Superior temporal gyrus (tissue), 1 donor: ENCODE results near the gene ZFR2.
A peak's percentile ranks its signal among the peaks of the same experiment; 100 is the strongest.
"Not testable (repeated sequence)": the region's sequence is repeated elsewhere in the genome, so short reads cannot be mapped to it uniquely, and the experiment has no call there.

Experiments used
- DNase-seq: peaks from one replicate; pipeline ENCODE4 v3.0.0-alpha.2; 2016; ENCODE audit errors: extremely low spot score

Gene ZFR2

GRCh38 chr19:3771000-3771905 is 97.6 kb downstream of the ZFR2 start:
- no peak for DNase-seq

GRCh38 chr19:3770136-3770999 is 98.5 kb downstream of the ZFR2 start:
- DNase-seq, result no peak

GRCh38 chr19:3769494-3769893 is 99.3 kb downstream of the ZFR2 start:
- no peak for DNase-seq

- DNase-seq, result no peak
Observed at GRCh38 chr19:3768748-3769099, 100.1 kb downstream of the ZFR2 start.

- DNase-seq, result no peak
Observed at GRCh38 chr19:3768015-3768747, 100.7 kb downstream of the ZFR2 start.

GRCh38 chr19:3767050-3767449 is 101.8 kb downstream of the ZFR2 start:
- DNase-seq, result no peak

GRCh38 chr19:3766520-3766919 is 102.3 kb downstream of the ZFR2 start:
- DNase-seq, result no peak

GRCh38 chr19:3765757-3766156 is 103.1 kb downstream of the ZFR2 start:
- not testable (repeated sequence) for DNase-seq

- DNase-seq, result no peak
Observed at GRCh38 chr19:3765121-3765520, 103.7 kb downstream of the ZFR2 start.

GRCh38 chr19:3762501-3763459 is 106.1 kb downstream of the ZFR2 start, which contains the start of gene MRPL54:
Gene MRPL54, plus strand, starts transcription at chr19:3762682. Its CDS starts 19 bp downstream, at chr19:3762701.
- DNase-seq, result peak; percentile 100

- no peak for DNase-seq
Observed at GRCh38 chr19:3762130-3762473, 106.7 kb downstream of the ZFR2 start.

- DNase-seq, result peak; percentile 93
Observed at GRCh38 chr19:3761382-3762129, 107.3 kb downstream of the ZFR2 start, which contains the start of gene APBA3. Gene APBA3, minus strand, starts transcription at chr19:3761692. Its CDS starts 1,428 bp downstream, at chr19:3760264.

- DNase-seq, result no peak
Observed at GRCh38 chr19:3760871-3761361, 107.9 kb downstream of the ZFR2 start.

GRCh38 chr19:3759482-3760254 is 109.2 kb downstream of the ZFR2 start:
- no peak for DNase-seq

- DNase-seq, result not testable (repeated sequence)
Observed at GRCh38 chr19:3758297-3758696, 110.5 kb downstream of the ZFR2 start.

GRCh38 chr19:3757705-3758104 is 111.1 kb downstream of the ZFR2 start:
- DNase-seq, result not testable (repeated sequence)
